SK-N-SH (cell line): ENCODE results near the gene SNX9.

Experiments used
- FOXJ3 ChIP-seq: sonication (generic); formaldehyde crosslinking; IDR thresholded peaks from 2 replicates; pipeline ENCODE4 v1.5.1; 2020; ENCODE audit warnings: mild to moderate bottlenecking, missing genetic modification reagents
- GABPA ChIP-seq: IDR thresholded peaks from 2 replicates; pipeline ENCODE4 v1.4.0; 2012; ENCODE audit warnings: low read depth, mild to moderate bottlenecking
- RAD21 ChIP-seq: IDR thresholded peaks from 2 replicates; pipeline ENCODE4 v1.6.1; 2012; ENCODE audit warnings: mild to moderate bottlenecking, low read length
- TF ChIP-seq, protein P1 (sequence below): IDR thresholded peaks from 2 replicates; pipeline ENCODE4 v1.6.1; 2012; ENCODE audit warnings: mild to moderate bottlenecking, low read depth, low read length, moderate library complexity
- TF ChIP-seq, protein P2 (sequence below): IDR thresholded peaks from 2 replicates; pipeline ENCODE4; 2012

DNA sequence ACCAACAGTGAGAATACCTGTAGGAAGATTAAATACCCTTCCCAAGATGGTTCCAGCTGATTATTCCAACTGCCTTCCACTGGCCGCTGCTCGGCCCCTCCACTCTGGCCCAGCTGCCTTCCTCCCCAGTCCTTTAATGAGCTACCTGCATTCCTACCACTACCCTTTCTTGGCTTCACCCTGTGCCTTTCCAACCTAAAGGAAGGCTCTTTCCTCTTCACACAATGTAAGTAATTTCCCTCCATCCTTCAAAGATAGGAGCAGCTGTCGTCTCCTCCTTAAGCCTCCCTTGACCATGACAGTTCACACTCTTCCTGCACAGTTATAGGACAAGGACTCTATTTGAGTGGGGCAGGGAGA lies 16.2 kb upstream of the SNX9 start:
- TF ChIP-seq, protein P1, sequence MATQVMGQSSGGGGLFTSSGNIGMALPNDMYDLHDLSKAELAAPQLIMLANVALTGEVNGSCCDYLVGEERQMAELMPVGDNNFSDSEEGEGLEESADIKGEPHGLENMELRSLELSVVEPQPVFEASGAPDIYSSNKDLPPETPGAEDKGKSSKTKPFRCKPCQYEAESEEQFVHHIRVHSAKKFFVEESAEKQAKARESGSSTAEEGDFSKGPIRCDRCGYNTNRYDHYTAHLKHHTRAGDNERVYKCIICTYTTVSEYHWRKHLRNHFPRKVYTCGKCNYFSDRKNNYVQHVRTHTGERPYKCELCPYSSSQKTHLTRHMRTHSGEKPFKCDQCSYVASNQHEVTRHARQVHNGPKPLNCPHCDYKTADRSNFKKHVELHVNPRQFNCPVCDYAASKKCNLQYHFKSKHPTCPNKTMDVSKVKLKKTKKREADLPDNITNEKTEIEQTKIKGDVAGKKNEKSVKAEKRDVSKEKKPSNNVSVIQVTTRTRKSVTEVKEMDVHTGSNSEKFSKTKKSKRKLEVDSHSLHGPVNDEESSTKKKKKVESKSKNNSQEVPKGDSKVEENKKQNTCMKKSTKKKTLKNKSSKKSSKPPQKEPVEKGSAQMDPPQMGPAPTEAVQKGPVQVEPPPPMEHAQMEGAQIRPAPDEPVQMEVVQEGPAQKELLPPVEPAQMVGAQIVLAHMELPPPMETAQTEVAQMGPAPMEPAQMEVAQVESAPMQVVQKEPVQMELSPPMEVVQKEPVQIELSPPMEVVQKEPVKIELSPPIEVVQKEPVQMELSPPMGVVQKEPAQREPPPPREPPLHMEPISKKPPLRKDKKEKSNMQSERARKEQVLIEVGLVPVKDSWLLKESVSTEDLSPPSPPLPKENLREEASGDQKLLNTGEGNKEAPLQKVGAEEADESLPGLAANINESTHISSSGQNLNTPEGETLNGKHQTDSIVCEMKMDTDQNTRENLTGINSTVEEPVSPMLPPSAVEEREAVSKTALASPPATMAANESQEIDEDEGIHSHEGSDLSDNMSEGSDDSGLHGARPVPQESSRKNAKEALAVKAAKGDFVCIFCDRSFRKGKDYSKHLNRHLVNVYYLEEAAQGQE: no peak
- TF ChIP-seq, protein P2, sequence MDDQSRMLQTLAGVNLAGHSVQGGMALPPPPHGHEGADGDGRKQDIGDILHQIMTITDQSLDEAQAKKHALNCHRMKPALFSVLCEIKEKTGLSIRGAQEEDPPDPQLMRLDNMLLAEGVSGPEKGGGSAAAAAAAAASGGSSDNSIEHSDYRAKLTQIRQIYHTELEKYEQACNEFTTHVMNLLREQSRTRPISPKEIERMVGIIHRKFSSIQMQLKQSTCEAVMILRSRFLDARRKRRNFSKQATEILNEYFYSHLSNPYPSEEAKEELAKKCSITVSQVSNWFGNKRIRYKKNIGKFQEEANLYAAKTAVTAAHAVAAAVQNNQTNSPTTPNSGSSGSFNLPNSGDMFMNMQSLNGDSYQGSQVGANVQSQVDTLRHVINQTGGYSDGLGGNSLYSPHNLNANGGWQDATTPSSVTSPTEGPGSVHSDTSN: no peak
- TF ChIP-seq RAD21: no peak
- no peak for TF ChIP-seq FOXJ3
- no peak for TF ChIP-seq GABPA
